GM23248 (cell line): ENCODE measurements around the gene INO80.

Experiments used
- EZH2 ChIP-seq: fragments of 200-600 bp; sonication (generic); IDR thresholded peaks from 2 replicates; pipeline ENCODE4 v1.6.1; 2018; ENCODE audit warnings: antibody characterized with exemption, mild to moderate bottlenecking; ENCODE audit not compliant: insufficient read depth, poor library complexity, severe bottlenecking
- EZH2phosphoT487 ChIP-seq: fragments of 200-600 bp; sonication (generic); IDR thresholded peaks from 2 replicates; pipeline ENCODE4 v1.6.1; 2018; ENCODE audit warnings: antibody characterized with exemption, moderate library complexity, mild to moderate bottlenecking, low read depth; ENCODE audit not compliant: insufficient read depth

DNA sequence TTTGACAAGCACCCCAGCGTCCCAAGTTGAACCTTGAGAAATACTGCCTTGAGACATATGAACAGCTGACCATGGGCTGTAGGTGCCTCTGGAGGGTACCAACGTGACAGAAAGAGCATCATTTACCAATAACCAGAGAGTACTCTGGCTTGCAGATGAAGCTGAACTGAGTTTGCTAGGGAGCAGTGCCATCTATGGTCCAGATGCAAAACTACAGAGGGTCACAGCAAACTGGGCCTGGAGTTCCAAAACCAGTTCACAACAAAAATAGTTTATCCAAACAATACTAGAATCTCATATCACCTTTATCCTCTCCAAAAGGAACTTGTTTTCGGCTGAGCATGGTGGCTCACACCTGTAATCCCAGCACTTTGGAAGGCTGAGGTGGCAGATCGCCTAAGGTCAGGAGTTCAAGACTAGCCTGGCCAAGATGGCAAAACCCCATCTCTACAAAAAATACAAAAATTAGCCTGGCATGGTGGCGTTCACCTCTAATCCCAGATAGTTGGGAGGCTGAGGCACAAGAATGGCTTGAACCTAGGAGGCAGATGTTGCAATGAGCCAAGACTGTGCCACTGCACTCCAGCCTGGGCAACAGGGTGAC is 93.5 kb downstream of the INO80 start:
- TF ChIP-seq EZH2 (no peak), EZH2phosphoT487 (no peak)
